NCI-H1092 (cell line): ENCODE results near the gene RNPC3.

Experiments used
- DNase-seq: peaks from one replicate; lab custom pipeline; 2025; lab: John Stamatoyannopoulos, UW

RNPC3 gene, protein sequence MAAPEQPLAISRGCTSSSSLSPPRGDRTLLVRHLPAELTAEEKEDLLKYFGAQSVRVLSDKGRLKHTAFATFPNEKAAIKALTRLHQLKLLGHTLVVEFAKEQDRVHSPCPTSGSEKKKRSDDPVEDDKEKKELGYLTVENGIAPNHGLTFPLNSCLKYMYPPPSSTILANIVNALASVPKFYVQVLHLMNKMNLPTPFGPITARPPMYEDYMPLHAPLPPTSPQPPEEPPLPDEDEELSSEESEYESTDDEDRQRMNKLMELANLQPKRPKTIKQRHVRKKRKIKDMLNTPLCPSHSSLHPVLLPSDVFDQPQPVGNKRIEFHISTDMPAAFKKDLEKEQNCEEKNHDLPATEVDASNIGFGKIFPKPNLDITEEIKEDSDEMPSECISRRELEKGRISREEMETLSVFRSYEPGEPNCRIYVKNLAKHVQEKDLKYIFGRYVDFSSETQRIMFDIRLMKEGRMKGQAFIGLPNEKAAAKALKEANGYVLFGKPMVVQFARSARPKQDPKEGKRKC

DNA sequence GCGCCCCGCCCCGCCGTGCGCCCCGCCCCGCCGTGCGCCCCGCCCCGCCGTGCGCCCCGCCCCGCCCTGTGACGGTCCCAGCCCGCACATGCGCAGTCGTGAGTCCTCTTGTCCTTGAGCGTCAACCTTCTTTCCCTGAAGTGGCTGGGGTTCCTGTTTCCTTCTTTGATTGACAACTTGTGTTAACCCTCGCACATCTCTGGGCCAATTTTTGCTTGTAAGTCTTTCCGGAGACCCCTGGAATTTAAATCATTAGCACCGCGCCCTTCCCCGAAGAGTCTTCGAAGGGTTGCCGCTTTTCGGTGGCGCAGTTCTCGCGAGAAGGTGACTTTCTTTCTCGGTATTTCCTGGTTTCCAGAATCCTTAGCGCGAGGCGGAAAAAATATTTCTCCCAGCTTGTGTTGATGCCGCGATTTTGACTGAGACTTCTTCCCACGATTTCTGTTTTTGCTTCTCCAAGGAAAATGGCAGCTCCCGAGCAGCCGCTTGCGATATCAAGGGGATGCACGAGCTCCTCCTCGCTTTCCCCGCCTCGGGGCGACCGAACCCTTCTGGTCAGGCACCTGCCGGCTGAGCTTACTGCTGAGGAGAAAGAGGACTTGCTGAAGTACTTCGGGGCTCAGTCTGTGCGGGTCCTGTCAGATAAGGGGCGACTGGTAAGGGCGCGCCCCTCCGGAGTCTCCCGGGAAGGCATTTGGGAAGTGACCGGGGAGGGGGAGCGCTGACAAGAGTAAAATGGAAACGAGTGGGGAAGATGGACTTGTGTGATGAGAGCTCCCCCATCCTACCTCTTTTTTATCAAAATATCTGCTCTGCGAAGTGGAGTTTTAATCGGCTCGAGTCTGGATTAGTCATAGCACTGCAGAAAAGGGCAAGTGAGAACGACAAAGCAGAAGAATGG lies at the start of gene RNPC3:
Gene RNPC3, plus strand, starts transcription at position 93 of the 901 bp plus-strand sequence. Its CDS starts 372 bp downstream, at position 465.
- peak; percentile 91 for DNase-seq

DNA sequence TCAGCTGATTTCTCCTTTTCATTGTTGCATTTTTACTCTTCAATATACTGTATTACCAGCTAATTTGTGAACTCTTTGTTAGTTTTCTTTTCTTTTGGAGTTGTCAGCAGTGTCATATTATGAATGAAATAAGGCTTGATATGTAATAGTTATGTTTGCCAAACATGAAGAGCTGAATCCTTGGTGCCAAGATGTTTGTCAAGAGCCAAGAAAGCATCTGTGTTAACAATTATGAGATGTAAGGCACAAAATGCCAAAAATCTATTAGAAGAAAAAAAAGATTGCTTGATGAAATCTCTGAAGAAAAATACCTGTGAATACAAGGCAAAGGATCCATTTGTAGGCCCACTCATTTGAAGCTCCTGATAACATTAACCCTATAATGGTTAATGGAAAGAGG lies 48.4 kb upstream of the RNPC3 start:
- DNase-seq = no peak

DNA sequence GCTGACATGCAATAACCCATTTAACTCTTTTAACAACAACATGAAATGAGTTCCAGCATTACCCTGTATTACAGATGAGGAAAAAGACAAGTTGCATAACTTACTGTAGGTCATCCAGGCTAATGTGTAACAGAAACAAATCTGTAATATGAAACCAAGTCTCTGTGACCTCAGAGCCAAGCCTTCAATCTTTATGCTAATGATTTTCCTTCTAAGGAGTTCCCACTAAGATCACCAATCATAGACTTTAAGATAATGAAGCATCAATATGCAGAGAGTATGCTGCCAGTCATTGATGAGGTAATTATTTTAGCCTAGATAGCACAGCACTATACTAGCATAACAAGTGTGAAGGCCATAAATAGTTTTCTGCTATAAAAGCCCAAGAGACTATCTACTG lies 35.6 kb upstream of the RNPC3 start:
- no peak for DNase-seq

DNA sequence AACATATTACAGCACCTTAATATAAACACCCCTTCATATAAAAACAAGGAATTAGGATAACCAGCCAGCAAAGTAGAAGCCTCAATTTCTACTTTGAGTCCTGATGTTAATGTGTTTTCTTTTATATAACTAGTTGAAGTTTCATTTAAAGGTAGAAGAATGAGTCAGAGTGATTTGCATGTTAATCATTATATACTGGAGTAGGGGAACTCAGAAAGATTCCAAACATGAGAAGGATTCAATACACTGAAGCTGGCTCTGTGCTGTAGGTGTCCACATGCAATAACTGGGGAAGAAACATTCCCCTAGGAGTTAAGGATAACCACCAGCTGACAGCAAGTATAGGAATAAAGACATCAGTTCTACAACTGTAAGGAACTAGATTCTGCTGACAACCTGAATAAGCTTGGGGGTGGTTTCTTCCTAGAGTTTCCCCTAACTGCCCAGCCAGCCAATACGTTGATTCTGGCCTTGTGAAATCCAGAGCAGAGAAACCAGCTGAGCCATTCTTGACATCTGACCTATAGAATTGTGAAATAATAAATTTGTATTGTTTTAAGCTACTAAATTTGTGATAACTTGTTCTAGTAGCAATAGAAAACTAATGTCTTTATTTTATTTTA lies 33.4 kb upstream of the RNPC3 start:
- DNase-seq = no peak

DNA sequence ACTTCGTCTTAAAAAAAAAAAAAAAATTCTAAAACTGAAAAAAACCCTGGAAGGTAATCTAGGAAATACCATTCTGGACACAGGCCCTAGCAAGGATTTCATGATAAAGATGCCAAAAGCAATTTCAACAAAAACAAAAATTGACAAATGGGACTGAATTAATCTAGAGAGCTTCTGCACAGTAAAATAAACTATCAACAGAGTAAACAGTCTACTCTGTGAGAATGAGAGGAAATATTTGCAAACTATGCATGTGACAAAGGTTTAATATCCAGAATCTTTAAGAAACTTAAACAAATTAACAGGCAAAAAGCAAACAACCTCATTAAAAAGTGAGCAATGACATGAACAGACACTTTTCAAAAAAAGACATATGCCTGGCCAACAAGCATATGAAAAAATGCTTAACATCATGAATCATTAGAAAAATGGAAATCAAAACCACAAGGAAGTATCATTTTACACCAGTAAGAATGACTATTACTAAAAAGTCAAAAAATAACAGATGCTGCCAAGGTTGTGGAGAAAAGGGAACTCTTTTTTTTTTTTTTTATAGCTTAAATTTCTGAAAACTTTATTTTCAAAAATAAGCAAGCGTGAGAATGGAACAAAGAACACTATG lies 29.4 kb upstream of the RNPC3 start:
- no peak for DNase-seq

DNA sequence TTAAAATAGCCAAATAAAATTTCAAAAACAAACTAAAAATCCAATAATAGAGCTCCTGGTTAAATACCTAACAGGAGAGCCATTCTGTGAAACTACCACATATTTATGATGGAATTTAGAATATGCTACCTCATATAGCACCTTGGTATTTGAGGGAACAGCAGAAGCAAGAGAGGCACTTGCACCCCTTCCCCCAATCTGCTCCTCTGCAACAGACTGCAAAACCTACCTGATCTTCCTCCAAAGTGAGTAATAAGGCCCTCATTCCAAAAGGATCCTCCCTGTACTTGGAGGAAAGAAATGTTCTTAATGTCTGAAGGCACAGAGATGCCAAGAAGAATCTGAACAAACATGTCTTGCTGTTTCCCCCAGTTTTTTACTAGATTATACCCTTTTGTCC lies 28.1 kb upstream of the RNPC3 start:
- DNase-seq = no peak

DNA sequence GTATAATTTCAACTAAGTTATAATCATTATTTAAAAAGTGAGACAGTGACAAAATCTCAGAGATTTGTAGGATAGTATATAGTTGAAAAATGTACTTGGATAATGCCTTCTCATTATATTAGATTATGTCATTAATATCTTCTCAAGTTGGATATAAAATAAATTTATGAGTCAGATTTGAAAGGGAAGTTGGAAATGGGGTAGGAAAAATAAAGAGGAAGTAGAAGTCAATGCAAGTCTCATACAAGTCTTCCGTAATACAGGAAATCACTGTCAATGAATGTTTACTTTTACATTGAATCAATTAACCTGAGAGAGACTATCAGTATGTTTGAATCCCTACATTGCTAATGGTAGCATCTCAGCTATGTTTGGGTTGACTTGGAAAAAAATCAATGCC lies 16.2 kb upstream of the RNPC3 start:
- DNase-seq = no peak

DNA sequence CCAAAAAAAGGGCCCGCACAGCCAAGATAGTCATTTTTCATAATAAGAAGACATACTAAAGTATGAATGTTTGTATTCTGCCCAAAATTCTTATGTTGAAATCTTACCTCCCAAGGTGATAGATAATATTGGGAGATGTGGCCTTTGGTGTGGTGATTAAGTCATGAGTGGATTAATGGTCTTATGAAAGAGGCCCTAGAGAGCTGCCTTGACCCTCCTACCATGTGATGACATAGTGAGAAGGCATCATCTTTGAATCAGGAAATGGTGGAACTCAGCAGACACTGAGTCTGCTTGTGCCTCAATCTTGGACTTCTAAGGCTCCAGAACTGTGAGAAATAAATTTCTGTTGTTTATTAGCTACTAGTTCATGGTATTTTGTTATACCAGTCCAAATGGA lies 11.8 kb upstream of the RNPC3 start:
- DNase-seq = no peak

DNA sequence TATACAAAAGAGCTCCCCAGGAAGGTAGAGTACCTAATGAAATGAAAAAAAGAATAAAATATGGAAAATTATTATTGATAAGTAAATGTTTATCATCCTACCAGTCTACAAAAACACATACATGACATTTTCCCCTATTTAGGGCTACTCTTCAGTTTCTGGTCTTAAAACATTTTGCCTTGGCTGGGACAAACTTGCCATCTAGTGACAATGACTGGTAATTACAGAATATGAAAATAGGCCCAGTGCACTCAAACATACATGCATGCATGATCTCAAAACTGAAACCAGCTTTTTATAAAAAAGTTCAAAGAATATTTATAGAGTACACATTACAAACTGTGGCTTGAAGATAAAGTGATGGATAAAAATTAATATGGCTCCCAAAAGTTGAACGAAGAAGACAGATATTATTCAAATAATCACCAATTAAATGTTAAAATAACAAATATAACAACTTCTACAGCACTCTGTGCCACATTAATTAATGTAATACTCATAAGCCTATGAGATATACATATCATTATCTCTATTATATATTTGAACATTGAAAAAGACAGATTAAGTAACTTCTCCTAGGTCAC lies 10.5 kb upstream of the RNPC3 start:
- peak; percentile 20 for DNase-seq

DNA sequence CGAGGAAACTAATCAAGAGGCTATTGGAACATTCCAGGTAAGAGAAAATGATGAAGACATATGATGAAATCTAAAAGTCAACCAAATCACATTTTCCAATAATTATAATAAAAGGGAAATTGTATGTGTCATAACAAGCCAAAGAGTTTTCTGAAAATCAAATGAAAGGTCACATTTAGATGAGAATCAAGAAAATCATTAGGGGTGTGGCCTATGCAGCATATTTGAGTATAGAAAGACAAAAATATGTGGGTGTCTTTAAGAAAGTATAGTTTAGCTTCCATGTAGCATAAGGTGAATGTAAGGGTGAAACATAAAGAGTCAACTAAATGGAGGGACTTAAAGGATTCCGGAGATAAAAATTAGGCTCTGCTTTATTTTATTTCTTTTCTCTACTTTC lies 9.2 kb upstream of the RNPC3 start:
- no peak for DNase-seq

DNA sequence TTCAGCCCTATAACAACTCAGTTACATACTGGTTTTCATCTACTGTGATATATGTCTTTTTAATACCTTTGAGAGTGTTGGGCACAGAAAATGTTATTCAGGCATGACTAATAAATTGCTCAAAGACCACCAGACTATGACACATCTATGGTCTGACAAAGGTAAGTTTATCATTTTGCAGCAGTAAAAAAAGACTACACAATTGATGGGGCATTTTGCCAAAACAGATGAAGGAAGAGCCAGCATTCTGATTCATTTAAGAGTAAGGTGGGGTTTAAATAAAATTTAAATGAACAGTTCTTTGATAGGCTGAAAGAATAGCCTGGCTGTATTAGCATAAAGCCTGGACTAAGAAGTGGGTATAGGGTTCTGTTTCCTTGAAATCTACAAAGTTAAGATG lies 8.8 kb upstream of the RNPC3 start:
- DNase-seq = no peak

DNA sequence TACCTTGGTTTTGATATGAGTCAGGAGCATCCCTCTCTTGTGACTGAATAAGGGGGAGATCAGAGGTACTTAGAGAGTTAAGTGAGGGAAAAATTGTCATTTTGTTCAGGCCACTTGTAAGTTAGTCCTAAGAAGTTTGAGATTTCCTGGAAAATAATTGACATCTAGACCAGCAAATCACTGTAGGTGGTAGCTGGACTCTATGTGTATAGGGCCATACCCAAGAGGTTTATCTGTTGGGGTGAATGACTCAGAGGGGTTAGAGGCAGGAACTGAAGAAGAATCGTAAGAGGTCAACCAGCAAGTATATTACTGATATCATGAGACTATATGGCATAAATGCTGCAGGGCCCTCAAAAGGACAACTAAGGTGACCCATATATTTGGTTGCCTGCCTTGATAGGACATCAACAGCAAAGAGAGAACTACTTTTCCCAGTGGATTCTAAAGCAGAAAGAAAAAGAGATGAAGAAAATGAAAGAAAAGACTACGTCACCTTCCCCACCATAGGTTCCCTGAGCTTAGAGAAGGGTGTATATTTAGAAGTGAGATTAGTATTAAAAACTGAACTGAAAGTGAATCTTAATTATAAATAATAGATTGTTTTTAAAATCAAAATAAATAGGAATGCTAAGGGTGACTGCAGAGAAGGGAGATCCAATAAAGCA lies 8.0 kb upstream of the RNPC3 start:
- no peak for DNase-seq

DNA sequence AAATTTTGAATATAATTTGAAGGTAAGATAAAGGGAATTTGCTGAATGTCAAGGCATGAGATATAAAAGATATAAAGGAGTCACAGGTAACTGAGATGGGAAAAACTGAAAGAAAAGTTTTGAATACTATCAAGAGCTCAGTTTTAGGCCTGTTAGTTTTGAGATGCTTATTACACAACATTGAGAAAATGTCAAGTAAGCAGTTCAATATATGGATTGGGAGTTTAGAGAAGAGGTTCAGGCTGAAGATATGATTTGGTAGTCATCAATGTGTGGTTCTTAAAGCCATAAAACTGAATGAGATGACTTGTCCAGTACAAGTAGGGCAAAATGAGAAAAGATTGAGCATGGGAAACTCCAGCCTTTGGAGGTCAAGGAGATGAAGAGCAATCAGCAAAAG lies 4.7 kb upstream of the RNPC3 start:
- DNase-seq = no peak

DNA sequence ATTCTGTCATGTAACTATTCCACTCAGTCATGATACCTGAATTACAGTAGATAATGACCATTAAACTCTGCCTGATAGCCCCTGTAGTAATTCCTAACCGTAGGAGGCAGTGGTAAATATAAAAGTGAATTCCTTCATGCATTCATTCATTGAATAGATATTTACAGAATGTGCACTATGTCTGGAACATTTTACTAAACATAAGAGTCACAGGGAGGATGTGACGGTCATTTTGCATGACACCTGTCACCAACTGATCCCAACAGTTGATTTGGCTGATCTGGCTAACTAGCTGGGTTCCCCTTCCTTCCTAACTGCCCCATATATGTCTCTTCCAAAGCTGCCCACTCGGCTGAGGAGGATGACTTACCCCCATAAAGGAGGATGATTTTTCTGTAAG lies 2.2 kb upstream of the RNPC3 start:
- no peak for DNase-seq

DNA sequence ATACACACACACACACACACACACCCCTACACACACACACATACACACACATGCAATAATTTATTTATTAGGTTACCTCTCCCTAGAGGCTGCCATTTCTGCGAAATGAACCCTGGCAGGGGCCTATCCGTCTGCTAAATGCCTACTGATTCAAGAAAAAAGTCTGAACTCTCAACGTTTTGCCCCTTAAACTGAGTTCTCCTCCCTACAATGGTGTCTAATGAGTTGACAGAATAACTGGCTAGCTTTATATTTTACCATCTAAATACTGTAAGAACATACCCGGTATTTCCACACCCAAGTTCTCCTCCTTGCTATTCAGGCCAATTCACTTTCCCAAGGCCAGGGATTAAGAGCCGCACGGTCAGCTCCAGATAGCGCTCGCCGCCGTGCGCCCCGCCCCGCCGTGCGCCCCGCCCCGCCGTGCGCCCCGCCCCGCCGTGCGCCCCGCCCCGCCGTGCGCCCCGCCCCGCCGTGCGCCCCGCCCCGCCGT lies 339 bp upstream of the RNPC3 start:
- DNase-seq = no peak

DNA sequence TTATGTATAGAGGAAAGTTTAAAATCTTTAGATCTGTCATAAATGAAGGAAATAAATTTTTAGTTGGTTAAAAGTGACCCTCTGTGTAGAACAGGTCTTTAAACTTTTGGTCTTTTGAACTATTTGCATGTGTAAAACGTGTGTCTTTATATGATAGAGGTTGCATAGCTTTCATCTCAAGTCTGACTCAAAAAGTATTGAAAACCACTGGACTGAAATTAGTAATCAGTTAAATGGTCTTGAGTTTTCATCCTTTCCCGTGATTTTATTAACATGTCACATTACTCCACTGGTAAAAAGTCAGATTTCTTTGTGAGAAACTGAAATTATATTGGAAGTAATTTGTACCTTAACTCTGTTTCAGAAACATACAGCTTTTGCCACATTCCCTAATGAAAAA lies 1.8 kb downstream of the RNPC3 start:
- DNase-seq = no peak

DNA sequence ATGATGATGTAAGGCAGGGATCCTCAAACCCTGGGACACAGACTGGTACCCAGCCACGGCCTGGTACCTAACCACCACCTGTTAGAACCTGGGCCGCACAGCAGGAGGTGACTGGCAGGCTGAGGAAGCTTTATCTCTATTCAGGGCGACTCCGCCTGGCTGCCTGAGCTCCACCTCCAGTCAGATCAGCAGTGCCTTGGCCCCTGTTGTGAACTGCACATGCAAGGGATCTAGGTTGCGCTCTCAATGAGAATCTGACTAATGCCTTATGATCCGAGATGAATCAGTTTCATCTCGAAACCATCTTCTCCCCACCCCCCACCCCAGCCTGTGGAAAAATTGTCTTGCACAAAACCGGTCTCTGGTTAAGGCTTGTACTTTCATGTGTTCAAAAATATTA lies 4.2 kb downstream of the RNPC3 start:
- DNase-seq = no peak

DNA sequence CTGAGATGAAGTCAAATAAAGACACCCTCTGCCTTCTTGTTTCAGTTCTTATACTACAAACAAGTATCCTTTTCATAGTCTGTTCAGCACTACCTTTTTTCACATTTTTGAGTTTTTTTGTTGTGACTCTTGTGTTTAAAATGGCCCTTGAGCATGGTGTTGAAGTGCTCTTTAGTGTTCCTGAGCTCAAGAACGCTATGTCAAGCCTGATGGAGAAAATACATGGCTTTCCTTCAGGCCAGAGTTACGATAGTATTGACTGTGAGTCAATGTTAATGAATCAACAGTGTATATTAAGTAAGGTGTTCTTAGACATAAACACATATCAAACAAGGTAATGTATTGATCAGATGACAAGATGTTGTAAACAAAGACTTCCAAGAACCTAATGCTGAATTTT lies 12.7 kb downstream of the RNPC3 start:
- no peak for DNase-seq

DNA sequence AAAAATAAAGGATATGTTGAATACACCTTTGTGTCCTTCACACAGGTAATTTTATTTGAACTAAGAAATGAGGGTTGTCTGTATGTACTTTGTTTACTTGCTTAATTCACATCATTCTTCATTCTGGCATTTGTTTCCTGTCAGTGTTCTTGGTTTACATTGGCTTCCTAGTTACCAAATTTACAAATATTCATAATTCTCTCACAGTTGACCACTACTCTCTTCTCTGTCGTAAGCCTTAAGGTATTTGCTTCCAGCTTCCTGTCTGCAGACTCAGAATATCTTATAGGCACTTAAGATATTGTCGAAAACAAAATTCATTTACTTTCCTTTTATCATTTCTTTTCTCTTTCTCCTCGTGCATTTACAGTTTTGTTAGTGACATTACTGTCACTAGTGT lies 15.9 kb downstream of the RNPC3 start:
- DNase-seq = no peak

DNA sequence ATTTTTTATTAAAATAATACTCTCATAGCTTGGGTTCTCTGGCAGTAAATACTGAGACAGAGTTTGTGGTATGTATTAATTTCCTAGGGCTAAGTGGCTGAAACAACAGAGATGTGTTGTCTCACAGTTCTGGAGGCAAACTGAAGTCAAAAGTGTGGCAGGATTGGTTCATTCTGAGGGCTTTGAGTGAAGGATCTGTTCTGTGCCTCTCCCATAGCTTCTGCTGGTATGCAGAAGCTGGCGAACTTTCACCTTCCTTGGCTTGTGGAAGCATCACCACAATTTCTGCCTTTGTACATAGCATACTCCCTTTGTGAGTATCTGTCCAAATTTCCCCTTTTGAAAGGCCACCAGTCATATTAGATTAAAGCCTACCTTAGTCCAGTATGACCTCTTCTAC lies 21.0 kb downstream of the RNPC3 start:
- no peak for DNase-seq

DNA sequence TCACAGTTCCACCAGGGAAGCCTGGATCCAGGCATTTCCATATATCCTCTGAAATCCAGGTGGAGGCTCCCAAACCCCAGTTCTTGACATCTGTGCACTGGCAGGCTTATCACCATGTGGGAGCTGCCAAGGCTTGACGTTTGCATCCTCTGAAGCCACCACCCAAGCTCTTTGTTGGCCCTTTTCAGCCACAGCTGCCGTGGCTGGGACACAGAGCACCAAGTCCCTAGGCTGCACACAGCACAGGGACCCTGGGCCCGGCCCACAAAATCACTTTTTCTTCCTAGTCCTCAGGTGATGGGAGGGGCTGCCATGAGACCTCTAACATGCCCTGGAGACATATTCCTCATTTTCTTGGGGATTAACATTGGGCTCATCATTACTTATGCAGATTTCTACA lies 22.3 kb downstream of the RNPC3 start:
- DNase-seq = no peak
